GM12878 (cell line): Measurements from ENCODE around the gene SMIM17. TPM values are rescaled to one million over a fixed set of nuclear protein-coding genes. Genes with fewer than 3 reads are reported as not detected.

Source experiments
- ATF3 ChIP-seq: IDR thresholded peaks from 2 replicates; pipeline ENCODE4 v1.6.1; 2011; ENCODE audit warnings: low read depth, mild to moderate bottlenecking, low read length, moderate library complexity, borderline replicate concordance; ENCODE audit errors: extremely low read depth
- BRCA1 ChIP-seq: IDR thresholded peaks from 2 replicates; pipeline ENCODE4 v1.6.1; 2011; ENCODE audit warnings: low read depth, low read length, improper control_type of control experiment
- CREB1 ChIP-seq: IDR thresholded peaks from 2 replicates; pipeline ENCODE4 v1.6.1; 2012; ENCODE audit warnings: low read depth, mild to moderate bottlenecking, inconsistent platforms
- NFYA ChIP-seq: IDR thresholded peaks from 2 replicates; pipeline ENCODE4 v1.6.1; 2011; ENCODE audit warnings: low read depth, mild to moderate bottlenecking, low read length, improper control_type of control experiment, borderline replicate concordance
- PAX5 ChIP-seq: IDR thresholded peaks from 2 replicates; pipeline ENCODE4 v1.6.1; 2011; ENCODE audit warnings: low read depth, low read length, borderline replicate concordance
- PAX8 ChIP-seq: fragments of 450-650 bp; IDR thresholded peaks from 2 replicates; pipeline ENCODE4 v1.6.1; 2017; ENCODE audit warnings: mild to moderate bottlenecking, moderate library complexity
- RCOR1 ChIP-seq: conservative IDR thresholded peaks from 2 replicates; pipeline ENCODE4 v1.6.1; 2012; ENCODE audit warnings: low read depth, low read length, improper control_type of control experiment
- RELB ChIP-seq: fragments of 450-650 bp; IDR thresholded peaks from 2 replicates; pipeline ENCODE4 v1.6.1; 2017; ENCODE audit warnings: low read depth, mild to moderate bottlenecking, moderate library complexity
- REST ChIP-seq: IDR thresholded peaks from 2 replicates; pipeline ENCODE4 v1.6.1; 2012; ENCODE audit warnings: mild to moderate bottlenecking, low read depth, low read length
- SMAD1 ChIP-seq: fragments of 450-650 bp; IDR thresholded peaks from 2 replicates; pipeline ENCODE4 v1.6.1; 2018; ENCODE audit warnings: mild to moderate bottlenecking, low read depth; ENCODE audit not compliant: partially characterized antibody
- STAT3 ChIP-seq: IDR thresholded peaks from 2 replicates; pipeline ENCODE4 v1.6.1; 2011; ENCODE audit warnings: low read depth, low read length, improper control_type of control experiment
- YY1 ChIP-seq: IDR thresholded peaks from 2 replicates; pipeline ENCODE4 v1.6.1; 2011; ENCODE audit warnings: low read depth, mild to moderate bottlenecking, low read length
- ZBTB40 ChIP-seq: fragments of 450-650 bp; IDR thresholded peaks from 2 replicates; pipeline ENCODE4 v1.6.1; 2016; ENCODE audit warnings: mild to moderate bottlenecking, moderate library complexity, borderline replicate concordance
- ZNF687 ChIP-seq: fragments of 450-650 bp; IDR thresholded peaks from 2 replicates; pipeline ENCODE4 v1.6.1; 2017; ENCODE audit warnings: mild to moderate bottlenecking, moderate library complexity
- ZSCAN29 ChIP-seq: fragments of 450-650 bp; IDR thresholded peaks from 2 replicates; pipeline ENCODE4 v1.6.1; 2017; ENCODE audit warnings: mild to moderate bottlenecking, moderate library complexity
- polyA plus RNA-seq, 11 experiments: library from polyadenylated mRNA; depleted of rRNA in 4 of 11; unstranded in 6 of 11; stranded (reverse) in 5 of 11; fragments of >200 nt; fragmentation: Nextera tagmentation in 4 of 11; fragmentation: Illumina TruSeq in 1 of 11; extraction: Ambion mirVana in 4 of 11; extraction: Trizol in 1 of 11; gene quantifications; 1 replicate in 1 of 11; 2 replicates in 10 of 11; pipeline versions ENCODE4 v1.2.1 to v1.2.3, GENCODE V29; 2011 to 2016; ENCODE audit warnings: inconsistent platforms in 2 of 11, missing spikeins in 2 of 11, low read depth in 1 of 11
- total RNA-seq, 4 experiments: library from RNA; depleted of rRNA in 3 of 4; stranded (reverse); fragments of >200 nt in 3 of 4; fragmentation: Illumina TruSeq in 1 of 4; extraction: Trizol in 1 of 4; gene quantifications; 2 replicates each; pipeline versions ENCODE4 v1.2.1 to v1.2.3, GENCODE V29; 2013 to 2021

SMIM17 gene
- total and polyA plus RNA-seq, 10 of the 15 experiments (the other 5 are each of a cell fraction or from before 2014, with no cell fraction given) = 0.07 to 0.23 (median 0.17) TPM; not detected in 6

- no peak for TF ChIP-seq STAT3
- TF ChIP-seq ZSCAN29 = no peak
- TF ChIP-seq YY1 = no peak
- TF ChIP-seq ATF3 = no peak
- no peak for TF ChIP-seq PAX8
- TF ChIP-seq REST = no peak
- no peak for TF ChIP-seq SMAD1
- TF ChIP-seq PAX5 = no peak
- no peak for TF ChIP-seq ZNF687
- no peak for TF ChIP-seq ZBTB40
- peak; percentile 51; the same call in 1 of the 2 replicates for TF ChIP-seq RELB
- TF ChIP-seq BRCA1 = no peak
- no peak for TF ChIP-seq RCOR1
- peak; percentile 61; the same call in 1 of the 2 replicates for TF ChIP-seq CREB1
- TF ChIP-seq NFYA = no peak
Measured at GRCh38 chr19:56594783-56595547, 48.0 kb upstream of the SMIM17 start, which contains the start of gene ZNF71 (continued).
